Ammon's horn (tissue), 1 donor: ENCODE data around the gene CTNNB1.
A peak's percentile ranks its signal among the peaks of the same experiment; 100 is the strongest.

Experiments used
- DNase-seq: peaks from one replicate; pipeline ENCODE4 v3.0.0-alpha.2; 2016; ENCODE audit warnings: low spot score

The CTNNB1 gene

GRCh38 chr3:41220906-41221677, 21.8 kb downstream of the CTNNB1 start:
- no peak for DNase-seq

DNA sequence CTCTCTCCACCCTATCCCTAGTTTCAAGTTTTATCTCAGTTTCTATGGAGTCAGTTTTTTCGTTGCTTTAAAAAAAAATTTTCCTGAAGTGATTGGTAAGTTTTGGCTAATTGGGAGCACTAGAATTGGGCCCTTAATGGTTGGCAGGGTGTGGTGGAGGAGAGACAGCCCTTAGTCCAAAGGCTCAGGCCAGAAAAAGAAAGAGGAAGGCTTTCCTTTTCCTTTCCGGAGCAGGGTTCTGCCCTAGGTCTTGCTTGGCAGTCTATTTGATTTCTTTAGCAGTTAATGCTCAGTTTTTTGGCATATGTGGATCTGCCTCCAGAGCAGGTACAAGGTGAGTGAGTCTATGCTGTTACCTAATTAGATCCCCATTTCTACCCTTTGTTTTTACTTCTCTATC, 22.7 kb downstream of the CTNNB1 start:
- DNase-seq: no peak

DNA sequence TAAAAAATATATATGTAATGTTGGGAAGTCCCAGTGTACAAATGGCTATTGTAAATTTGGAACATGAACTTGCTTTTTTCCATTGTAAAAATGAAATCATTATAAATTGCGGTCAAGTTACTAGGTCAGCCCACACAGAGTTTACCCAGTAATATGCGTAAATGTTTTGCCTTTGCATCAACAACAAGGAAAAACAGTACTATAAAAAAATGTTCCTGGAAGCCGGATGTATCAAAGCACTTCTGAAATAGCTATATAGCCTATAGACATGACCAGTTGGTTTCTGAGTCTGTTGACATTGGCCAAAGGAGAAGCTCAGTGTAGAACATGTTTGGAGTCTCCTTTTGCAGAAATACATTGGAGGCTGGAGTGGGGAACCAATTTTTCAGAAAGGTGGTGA, 23.2 kb downstream of the CTNNB1 start:
- DNase-seq: no peak

GRCh38 chr3:41223078-41223477, 23.8 kb downstream of the CTNNB1 start:
- DNase-seq: no peak

GRCh38 chr3:41223691-41224090, 24.4 kb downstream of the CTNNB1 start:
- DNase-seq: no peak

DNA sequence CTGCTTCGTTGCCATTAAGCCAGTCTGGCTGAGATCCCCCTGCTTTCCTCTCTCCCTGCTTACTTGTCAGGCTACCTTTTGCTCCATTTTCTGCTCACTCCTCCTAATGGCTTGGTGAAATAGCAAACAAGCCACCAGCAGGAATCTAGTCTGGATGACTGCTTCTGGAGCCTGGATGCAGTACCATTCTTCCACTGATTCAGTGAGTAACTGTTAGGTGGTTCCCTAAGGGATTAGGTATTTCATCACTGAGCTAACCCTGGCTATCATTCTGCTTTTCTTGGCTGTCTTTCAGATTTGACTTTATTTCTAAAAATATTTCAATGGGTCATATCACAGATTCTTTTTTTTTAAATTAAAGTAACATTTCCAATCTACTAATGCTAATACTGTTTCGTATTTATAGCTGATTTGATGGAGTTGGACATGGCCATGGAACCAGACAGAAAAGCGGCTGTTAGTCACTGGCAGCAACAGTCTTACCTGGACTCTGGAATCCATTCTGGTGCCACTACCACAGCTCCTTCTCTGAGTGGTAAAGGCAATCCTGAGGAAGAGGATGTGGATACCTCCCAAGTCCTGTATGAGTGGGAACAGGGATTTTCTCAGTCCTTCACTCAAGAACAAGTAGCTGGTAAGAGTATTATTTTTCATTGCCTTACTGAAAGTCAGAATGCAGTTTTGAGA, 25.0 kb downstream of the CTNNB1 start:
- no peak for DNase-seq

DNA sequence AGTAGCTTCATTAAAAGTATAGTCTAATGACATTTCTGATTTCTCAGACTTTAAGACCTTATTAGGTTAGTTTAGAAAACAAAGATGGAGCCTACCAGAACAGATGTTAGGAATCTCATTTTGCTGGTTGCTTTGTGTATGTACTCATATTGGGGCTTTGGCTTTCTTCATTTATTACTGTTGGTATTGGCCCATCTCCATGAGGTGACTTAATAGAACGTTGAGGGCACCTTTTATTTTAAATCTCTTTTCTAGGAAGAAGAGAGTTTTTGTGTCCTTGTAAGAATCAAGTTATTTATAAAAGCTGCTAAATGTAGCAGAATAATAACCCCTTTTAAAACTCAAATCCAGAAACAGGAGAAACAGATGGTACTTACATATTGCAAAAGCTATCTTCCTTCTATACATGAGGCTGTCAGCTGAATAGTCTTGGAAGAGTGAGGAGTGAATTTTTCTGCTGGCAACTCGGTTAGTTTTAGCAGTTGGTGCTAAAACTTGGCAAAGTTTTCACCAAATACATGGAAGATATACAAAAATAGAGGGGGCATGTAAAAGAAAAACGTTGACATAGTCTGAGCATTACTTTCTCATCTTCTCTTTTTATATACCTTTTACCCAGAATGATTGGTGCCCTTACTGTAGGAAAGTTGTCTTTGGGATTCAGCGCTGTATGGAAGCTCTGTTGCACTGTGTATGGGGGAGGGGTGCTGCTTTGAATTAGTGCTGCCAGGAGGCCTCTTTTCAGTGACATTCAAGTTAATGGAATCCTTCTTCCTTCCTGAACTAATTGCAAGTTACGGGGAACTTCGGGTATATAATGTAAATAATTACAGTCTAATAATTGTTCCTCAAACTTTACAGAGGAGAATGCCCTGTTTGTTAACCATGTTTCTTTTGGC, 35.8 kb downstream of the CTNNB1 start:
- no peak for DNase-seq

- DNase-seq: no peak
These were observed 36.9 kb downstream of the CTNNB1 start for GRCh38 chr3:41236228-41236627.

DNA sequence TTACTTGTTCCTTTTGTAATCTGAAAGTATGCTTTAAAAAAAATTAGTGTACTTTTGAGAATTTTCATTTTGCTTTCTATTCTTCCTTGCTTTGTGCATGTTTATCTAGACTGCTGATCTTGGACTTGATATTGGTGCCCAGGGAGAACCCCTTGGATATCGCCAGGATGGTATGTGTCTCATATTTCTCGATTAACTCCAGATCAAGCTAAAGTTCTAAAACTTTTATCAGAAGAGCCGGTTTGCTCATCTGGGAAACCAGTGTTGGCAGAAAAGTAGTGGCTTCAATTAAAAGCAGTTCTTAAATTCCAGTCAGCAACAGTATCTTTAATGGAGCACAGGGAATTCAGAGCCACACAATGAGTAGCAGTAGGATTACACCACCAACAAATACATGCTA, 38.6 kb downstream of the CTNNB1 start:
- no peak for DNase-seq

GRCh38 chr3:41239587-41239986, 40.3 kb downstream of the CTNNB1 start:
- no peak for DNase-seq

GRCh38 chr3:41241161-41241560, 41.9 kb downstream of the CTNNB1 start:
- DNase-seq: no peak

- no peak for DNase-seq
These were observed 42.7 kb downstream of the CTNNB1 start for GRCh38 chr3:41241800-41242571.

- no peak for DNase-seq
These were observed 43.9 kb downstream of the CTNNB1 start for GRCh38 chr3:41243183-41243582.

DNA sequence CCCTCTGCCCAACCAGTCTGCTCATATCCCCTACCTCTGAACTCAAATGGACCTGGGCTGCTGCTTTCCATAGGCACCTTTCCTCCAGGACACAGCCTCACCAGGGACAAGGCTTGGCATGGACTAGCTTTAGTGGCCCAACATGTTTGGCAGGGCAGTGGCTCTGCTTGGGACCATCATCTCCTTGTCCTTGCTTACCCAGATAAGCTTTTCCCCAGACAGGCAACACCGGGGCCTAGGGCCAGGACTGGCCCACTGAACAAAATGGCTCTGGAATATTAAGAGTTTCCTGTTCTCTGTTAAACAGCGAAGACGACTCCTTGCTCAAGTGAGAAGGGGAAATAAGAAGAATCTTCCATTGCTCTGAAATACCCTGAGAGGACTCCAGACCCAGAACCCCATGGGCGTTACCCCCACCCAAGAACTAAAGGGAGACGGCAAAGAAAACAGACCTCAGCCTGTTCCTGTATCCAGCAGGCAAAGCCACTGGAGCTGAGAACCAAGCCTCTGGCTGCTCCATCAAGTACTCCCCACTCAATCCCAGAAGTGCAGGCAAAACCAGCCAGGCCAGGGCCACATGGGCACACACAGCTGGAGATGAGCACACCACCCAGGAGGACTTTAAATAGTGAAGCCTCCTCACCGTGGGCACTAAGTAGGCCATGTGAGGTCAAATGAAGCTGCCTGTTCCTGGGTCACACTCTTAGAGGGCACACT, 45.5 kb downstream of the CTNNB1 start:
- DNase-seq: no peak

GRCh38 chr3:41247055-41248004, 48.0 kb downstream of the CTNNB1 start:
- peak; percentile 45 for DNase-seq

DNA sequence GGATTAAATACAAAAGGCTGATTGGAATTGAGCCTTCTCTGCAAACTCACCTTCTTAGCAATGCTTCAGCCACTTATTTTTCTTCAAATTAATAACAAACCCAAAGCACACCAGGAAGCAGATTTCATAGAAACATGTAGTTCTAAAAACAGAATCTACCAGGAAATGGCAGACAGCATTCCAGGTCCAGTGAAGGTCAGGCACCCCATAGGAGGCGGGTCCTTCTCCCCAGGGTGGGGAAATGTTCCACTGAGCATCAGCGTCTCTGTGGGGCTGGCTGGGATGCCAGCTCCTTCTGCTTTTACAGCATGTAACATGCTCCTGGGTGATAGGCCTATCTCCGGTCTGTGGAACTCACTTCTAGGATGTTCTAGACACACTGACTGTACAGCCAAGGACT, 49.2 kb downstream of the CTNNB1 start:
- no peak for DNase-seq

- no peak for DNase-seq
These were observed 50.0 kb downstream of the CTNNB1 start for GRCh38 chr3:41249318-41249717.

GRCh38 chr3:41250825-41251224, 51.5 kb downstream of the CTNNB1 start:
- DNase-seq: no peak

DNA sequence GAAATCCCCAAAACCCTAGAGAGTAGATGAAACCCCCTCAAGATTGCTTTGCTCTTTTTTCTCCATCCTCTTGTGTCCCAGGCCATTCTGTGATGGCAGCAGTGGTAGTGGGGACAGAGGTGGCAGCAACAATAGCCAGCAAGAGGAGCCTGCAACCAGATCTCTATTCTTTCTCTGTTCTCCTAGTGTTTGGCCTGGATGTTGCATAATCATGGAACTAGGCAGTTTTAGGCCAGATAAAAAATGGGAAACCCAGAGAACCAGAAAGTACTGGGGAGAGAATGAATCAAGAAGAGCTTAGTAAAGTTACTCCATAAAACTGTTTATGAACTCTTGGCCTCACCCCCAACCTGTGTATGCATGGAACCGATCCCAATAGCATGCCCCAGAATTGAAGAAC, 52.3 kb downstream of the CTNNB1 start:
- DNase-seq: no peak

DNA sequence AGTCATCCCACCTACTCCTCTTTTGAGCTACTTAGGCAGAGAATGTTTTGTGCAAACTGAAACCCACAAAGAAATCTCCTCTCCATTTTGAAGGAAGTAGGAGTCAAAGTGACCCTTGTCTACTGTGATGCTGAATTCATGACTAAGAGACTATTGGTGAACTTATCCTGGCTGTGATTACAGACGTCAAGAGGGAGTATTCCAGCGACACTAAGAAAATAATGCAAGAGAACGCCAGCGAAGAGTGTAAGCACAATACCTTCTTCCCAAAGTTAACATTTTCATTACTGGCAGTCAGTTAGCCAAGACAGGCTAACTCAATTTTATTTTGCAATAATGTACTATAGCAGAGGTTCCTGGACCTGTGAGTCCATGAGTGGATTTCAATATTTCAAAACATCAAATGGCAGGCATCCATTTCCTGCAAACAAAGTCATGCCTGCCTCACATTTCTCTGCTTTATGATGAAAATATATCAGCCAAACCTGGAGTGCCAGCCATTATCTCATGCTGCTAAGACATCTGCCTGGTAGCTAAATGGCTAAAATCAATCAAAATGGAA, 59.0 kb downstream of the CTNNB1 start:
- no peak for DNase-seq
